Left lobe of liver (tissue), 2 donors: ENCODE measurements around the gene NEDD4L. TPM values are rescaled to one million over a fixed set of nuclear protein-coding genes. Genes with fewer than 3 reads are reported as not detected.
A peak's percentile ranks its signal among the peaks of the same experiment; 100 is the strongest.
"Not testable (repeated sequence)": the region's sequence is repeated elsewhere in the genome, so short reads cannot be mapped to it uniquely, and the experiment has no call there.

Source experiments
- ATAC-seq: fragments of 200-7000 bp; cut with Tn5 transposase; one replicate; pipeline ENCODE4 v1.9.1; 2020; ENCODE audit warnings: mild to moderate bottlenecking, moderate library complexity
- DNase-seq: peaks from one replicate; pipeline ENCODE4 v3.0.0-alpha.2; 2020; ENCODE audit warnings: low spot score
- total RNA-seq: library from RNA; stranded (reverse); gene quantifications from one replicate; pipeline ENCODE4 v1.2.1, GENCODE V29; 2021
- donor health status: DM: no; HTN: no; CAD: no; lungs with moderate emphysema.
- donor health status: DM: no; HTN: yes; CAD: no.

NEDD4L gene
- total RNA-seq, 1 donor from 2014 or later = 22.3 TPM

DNA sequence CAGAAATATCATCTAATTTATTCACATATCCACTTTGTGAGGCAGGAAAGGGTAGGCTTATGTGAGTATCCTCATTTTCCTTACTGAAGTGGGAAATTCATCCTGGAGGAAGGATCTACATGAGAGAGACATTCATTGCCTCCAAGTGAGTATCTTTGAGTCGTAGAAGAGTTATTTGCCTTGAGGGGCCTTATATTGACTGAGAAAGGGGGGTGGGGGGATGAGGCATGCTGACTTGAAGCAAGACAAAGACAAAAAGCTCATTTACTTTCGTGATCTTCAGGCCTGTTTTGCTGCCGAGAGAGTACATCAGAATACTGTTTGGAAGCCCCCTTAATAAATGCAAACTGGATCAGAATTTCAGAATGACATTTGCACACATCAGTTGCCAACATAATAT lies 17.6 kb upstream of the NEDD4L start:
- DNase-seq (no peak), ATAC-seq (no peak)

DNA sequence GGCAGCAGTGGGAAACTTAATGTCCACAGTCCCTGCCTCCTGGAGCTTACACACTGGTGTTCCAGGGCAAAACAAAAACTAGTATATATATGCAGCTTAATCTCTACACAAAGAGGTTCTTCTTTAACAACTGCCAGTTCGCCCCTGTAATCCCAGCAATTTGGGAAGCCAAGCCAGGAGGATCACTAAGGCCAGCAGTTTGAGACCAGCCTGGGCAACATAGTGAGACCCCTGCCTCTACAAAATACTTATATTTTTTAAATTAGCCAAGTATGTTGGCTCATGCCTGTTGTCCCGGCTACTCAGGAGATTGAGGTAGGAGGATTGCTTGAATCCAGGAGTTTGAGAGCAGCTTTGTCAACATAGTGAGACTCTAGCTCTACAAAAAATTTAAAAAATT lies 17.2 kb upstream of the NEDD4L start:
- DNase-seq (no peak), ATAC-seq (no peak)

DNA sequence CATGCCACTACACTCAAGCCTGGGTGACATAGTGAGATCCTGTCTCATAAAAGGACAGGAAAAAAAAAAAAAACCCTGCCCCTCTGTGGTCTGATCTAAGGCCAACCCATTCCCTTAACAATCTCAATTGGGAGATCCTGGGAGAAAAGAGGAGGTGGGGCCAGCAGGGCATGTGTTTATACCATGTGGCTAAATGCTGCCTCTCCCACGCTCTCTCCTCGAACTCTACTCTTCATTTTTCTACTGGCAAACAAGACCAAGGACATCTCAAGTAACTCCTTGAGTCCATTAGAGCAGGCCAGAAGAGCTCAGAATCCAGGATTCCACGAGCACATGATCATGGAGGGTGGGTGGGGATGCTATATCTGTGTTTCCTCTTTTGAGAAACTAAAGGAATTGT lies 16.7 kb upstream of the NEDD4L start:
- DNase-seq (no peak), ATAC-seq (no peak)

DNA sequence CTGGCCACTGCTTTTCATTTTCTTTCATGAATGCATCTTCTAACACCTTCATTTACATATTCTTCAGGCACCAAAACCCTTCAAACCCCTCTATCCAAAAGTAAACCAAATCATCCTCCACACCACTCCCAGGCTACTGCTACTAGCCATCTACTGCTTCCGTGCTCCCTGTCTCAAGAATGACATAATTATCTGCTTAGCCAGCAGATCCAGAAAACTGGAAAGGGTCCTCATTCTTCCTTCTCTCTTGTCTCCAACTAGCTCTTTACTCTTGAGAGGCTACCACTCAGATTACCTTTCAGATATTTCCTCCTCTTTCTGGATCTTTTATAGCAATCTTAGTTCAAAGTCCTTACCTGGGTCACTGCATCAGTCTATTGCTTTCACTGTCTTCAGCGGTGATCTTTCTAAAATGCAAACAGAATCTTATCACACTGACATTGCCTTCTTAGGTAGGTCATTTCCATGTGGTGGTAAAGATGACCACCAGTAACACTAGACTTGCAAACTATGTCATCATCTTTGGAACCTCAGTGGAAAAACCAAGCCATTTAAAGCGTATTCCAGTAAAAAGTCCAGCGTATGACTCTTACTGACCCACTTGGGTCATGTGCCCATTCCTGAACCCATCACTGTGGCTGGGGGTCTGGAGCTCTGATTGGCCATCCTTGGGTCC lies 15.8 kb upstream of the NEDD4L start:
- ATAC-seq = no peak
- DNase-seq = no peak

DNA sequence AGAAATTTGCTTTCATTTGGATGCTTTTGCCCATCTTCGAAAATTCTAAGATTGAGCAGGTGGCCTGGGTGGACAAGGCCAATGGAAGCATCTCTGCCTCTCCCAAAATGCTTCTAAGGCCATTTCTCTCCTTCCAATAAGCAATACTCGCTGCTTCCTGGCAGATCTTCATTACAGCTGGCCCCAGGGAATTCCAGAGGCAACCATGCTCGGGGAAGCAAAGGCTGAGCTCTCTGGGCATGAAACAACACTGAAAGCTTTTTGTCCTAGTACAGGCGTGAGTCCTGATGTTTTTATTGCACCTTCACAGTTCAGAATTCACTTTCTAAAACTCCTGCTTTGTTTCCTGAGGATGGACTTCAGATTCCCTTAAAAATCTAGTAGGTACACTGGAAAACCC lies 11.8 kb upstream of the NEDD4L start:
- DNase-seq = no peak
- ATAC-seq = no peak

DNA sequence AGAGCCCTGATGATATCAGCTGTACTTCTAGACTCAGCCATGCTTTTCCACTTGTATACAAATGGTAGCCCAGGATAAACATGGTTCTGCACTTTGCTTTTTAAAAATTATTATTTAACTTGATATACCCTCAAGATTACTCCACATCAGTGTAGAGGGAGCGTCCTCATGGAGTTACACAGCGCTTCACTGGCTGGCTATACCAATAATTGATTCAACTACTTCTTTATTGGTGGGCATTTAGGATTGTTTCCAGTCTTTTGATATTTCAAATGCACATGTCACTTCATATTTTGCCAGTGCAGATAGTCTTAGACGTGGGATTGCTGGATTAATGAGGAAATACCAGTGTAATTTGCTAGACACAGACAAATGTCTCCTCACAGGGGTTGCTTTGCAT lies 10.8 kb upstream of the NEDD4L start:
- ATAC-seq (no peak), DNase-seq (no peak)

DNA sequence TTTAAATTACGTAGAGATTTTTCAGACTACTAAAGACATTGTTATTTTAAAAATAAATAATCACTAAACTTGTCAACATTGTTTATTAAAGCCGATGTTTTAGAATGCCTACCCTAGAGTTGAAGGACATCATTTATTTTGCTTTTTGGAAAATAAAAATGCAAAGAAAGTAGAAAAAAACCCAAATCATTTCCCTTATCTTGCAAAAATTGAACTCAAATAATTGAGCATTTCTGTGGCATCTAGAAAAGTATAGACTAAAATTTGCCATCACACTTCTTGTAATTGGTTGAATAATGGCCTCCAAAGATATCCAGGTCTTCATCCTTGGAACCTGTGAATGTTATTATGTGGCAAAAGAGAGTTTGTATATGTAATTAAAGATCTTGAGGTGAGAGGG lies 9.7 kb upstream of the NEDD4L start:
- no peak for DNase-seq
- ATAC-seq = no peak

DNA sequence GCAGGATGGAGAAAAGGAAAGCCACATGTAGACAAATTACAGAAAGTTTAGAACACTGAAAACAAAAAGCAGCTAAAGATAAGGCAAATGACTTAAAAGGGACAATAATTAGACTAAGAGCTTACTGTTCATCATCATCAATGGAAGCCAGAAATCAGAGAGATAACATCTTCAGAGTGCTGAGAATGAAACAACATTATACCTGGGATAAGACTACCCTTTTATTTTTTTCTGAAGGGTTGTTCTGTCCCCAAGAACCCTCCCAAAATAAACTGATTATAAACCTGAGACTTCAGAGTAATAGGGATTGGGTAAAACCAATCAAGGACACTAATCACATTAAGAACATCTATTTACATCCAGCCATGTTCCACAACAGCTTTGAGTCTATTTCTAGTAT lies 6.9 kb upstream of the NEDD4L start:
- ATAC-seq = no peak
- DNase-seq = no peak

DNA sequence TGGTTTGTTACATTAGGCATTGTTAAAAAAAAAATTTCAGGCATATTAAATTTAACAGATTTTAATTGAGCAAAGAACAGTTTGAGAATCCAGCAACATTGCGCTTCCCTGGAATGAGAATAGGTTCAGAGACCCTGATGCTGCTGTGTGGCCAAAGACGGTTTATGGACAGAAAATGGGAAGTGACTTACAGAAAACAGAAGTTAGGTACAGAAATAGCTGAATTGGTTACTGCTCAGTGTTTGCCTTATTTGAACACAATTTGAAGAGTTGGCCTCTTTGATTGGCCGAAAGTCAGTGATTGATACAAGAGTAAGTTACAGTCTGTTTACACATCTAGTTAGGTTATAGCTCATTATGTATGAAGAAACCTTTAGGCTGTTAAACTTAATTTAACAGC lies 6.0 kb upstream of the NEDD4L start:
- DNase-seq (no peak), ATAC-seq (no peak)

DNA sequence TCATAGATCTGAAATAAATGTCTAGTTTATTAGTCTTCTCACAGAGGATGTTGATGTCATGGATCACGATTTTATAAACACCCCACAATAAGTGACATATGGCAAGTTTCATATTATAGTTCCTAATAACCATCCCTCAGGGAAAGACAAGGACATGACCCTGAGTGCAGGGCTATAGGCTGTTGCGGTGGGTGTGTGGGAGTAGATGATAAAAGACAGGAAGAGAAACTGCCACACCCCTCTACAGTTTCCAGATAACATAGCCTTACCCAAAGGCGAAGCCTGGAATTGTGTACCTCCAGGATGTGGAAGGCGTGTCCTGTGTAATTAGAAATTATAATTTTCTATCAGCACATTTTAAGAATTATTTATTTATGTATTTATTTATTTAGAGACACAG lies 2.4 kb upstream of the NEDD4L start:
- DNase-seq (no peak), ATAC-seq (no peak)

DNA sequence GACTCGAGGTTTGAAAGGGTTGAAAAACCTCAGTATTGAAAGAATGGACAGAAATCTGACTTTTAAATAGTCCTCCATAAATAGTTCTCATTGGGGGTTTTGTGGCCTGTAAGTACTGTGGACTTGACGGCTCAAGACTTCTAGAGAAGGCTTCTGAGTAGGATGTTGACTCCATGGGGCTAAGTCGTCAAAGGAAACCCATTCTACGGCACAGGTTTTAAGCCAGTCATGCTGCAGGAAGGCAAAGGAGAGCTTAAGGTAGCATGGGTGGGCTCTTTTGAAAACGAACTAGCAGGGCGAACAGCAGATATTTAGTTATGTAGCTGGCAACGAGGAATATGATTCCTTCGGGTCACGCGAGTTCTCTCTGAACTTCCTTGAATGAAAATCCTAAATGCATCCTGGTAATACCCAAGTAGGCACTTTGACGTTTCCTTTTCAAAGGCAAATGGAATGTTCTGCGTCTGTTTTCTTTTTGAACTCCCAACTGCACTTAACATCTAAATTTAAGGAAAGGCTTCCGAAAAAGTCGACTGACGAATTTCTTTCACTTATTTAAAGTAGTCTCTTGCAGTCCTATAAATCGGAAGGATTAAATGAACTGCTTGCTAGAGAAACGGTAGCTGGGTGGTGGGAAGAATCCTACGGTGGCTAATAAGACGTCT lies 1.1 kb upstream of the NEDD4L start:
- ATAC-seq (no peak), DNase-seq (no peak)

DNA sequence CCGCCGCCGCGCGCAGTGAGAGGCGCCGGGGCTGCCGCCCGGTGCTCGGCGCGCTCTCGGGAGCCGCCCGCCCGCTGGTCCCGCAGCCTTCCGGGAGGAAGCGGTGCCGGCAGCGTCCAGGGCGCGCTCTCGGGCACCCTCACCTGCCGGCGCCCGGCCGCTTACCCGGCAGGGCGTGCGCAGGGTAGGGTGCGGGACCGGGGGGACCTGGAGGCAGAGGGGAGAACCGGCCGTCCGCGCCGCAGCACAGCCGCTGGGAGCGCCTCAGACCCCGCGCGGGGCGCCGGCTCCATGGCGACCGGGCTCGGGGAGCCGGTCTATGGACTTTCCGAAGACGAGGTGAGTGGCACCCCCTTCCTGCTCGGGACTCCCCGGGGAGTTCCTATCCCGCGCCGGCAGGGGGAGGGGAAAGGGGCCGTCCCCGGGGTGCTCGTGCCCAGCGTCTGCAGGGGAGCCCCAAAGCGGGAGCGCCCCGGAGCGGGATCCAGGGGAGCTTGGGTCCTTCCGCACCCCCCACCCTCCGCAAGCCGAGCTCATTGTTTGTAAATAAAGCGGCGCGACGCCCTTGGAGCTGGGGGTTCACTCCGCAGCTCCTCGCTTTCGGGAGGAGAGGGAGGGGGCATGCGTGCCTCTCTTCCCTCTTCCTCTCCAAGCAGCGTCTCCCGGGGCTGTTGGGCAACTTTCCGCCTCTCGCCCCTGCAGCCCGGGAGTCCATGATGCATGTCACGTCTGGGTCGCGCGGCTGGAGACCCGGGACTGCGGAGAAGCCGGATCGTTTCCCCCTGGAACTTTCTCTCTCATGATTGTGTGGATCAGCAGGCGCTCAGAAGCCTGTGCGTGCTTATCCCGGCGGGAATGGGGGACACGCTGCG lies 580 bp downstream of the NEDD4L start:
- ATAC-seq (peak; percentile 14), DNase-seq (peak; percentile 60)

DNA sequence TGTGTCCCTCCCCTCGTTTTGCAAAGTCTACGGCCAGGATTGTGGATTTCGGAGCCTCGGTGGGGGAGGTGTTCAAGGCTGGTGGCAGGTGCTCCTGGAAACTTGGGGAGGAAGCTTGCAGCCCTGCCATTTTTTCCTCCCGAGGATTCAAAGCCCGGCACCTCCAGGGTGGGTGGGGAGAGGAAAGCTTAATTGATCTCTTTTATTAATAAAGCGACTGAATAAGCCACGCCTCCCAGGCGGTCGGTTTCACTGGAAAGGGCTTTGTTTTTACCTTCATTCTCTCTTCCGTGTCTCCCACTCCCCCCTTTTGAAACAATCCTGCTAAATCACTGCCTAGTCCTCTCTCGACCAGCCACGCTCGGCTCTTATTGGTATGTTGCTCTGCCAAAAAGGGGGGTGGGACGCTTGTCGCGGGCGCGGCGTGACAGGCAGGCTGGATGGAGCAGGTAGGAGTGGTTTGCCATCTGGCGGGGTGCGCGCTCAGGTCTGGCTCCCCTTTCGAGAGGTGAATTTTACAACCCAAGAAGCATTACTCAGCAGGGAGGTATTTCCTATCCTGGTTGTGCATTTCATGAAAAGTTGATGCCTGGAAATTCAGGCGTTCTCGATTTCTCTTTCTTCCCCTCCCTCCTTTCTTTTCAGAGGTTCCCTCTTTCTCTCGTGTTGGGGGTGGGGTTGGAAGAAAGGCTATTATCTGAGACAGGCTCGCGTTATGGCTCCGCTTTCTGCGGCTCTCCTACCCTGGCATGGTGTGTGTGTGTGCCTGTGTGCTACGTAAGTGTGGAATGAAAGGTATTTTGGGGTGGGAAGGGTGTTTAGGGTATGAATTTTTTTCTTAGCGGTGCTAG lies 1.4 kb downstream of the NEDD4L start:
- ATAC-seq (peak; percentile 24), DNase-seq (peak; percentile 71)

DNA sequence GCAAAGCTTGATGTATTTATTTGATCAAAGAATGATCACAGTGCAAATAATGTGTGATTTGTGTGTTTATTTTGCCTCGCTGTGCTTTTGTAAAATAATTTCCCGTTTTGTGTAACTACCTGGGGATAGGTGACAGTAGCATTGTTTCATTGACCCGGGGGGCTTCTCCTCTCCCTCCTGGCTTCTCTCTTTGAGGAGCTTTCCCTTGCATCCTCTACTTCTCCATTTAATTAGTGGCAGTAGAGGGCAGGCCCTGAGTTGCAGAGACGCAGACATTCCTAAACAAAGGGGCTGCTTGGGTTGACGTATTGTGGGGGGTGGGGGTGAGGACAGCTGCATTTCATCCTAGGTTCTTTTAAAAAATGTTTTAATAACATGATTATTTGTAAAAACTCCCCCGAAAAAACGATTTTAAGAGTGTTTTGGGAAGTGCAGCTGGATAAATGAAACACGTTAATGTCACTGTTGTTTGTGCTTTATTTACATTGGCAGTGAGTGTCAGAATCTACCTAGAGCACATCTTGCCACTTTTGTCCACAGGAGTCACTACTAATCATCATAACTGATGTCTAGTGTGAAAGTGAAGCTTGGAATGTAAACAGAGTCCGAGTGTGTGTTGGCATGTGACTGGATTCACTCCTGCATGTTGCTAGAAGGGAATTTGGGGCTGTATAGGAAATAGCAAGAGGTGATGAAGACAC lies 2.2 kb downstream of the NEDD4L start:
- ATAC-seq (no peak), DNase-seq (no peak)

DNA sequence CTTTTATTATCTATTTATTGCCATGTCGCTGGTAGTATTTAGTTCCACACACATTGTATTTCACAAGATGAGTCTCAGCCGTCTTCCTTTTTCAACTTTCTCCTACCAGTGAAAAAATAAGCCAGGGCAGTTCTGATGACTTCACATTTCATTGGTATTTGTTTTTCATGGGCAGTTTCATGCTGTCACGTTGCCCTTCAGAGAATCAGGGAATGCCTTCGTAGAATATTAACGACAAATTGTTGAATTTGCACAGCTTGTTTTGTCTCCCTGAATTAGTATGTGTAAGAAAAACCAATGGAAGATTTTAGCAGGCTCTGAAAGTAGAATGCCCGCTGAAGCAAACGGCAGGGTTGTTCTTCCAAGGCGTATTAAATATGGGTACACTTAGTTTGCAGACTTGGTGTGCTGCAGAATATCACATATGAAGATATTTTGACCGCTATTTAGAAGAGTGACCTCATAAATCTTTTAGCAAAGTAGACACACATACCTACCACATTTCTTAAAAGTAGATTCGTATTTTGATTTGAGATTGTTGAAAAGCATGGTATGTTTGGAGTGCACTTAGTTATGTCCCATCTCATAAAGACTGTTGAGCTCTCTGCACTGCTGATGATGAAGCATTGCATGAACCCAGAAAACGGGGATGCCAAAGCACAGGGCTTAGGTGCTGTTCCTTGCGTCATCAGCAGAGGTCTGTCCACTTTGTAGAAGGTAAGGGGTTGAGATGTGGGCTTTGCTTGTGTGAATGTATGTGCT lies 2.9 kb downstream of the NEDD4L start:
- no peak for DNase-seq
- ATAC-seq = no peak

DNA sequence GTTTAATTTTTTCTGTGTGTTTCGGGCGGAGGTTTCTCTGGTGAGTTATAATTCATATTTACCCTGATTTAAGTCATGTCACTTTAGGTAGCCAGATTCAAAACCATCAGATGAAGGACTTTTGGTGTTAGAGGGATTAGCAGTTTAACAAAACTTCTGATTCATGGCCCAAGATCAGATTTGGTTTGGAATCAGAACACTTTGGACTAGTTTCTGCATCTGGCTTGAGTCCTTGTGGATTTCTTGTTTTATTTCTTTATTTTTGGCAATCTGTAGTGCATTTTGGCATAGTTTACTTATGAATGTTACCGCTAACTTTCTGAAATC lies 3.5 kb downstream of the NEDD4L start:
- DNase-seq (no peak), ATAC-seq (no peak)

DNA sequence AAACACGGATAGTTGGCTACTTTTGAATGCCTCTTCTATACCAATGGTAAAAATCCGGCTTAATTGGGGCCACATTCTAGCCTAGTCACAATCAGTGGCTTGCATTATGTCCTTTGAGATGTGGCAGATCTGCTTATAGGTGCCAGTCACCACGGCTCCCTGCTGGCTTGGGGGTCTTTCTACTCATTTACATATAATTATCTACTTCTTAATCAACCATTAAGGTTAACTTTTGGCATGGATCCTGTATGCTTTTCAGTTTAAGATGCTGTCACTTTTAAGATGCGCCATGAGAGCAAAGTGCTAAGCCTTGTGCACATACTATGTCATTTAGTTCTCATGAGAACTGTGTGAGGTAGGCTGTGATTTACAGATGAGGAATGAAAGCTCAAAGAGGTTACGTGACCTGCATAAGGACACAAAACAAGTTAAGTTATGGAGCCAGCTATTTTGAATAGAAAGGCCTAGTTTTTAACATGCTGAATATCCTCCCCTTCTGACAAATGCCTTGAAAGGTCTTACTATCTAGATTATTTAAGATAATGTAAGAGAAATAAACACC lies 4.1 kb downstream of the NEDD4L start:
- no peak for ATAC-seq
- DNase-seq = no peak

DNA sequence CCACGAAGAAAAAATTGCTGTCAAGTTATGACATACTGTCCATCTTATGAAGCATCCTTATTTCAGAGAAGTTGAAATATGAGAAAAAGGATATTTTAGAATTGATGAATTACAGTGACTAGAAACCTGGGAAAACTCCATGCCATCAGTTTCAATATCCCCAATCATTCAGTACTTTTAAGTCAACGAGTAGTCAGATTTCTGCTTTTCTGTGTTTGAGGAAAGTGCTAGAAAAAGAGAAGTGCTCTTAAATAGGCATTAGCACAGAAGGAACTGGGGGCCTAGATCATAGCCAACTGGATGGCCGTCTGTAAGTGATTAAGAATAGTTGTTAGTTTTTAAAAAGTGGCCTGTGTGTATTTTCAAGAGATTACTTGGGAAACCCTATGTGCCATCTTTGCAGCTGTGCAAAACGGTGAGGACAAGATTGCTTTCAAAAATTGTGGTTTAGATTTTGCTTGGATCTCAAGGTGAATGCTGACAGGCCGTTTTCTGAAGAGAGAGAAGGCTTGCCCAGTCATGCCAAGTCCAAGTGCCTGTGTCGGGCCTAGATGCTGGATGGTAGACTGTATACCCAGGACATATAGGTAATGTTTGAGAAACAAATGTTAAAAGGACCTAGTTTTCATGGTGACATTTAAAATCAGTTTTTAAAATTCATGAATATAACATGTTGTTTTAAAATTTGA lies 5.1 kb downstream of the NEDD4L start:
- DNase-seq = no peak
- no peak for ATAC-seq

DNA sequence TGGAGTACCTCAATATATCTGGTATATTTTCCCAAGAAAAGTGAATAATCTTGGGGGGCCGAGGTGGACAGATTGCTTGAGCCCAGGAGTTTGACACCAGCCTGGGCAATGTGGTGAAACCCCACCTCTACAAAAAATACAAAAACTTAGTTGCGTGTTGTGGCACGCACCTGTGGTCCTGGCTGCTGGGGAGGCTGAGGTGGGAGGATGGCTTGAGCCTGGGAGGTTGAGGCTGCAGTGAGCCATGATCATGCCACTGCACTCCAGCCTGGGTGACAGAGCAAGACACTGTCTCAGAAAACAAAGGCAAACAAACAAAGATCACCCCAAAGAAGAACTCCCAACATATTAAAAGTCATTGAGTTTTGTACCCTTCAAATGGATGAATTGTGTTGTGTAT lies 6.9 kb downstream of the NEDD4L start:
- not testable (repeated sequence) for ATAC-seq

More for the DNA sequence above, 6.9 kb downstream of the NEDD4L start:
- not testable (repeated sequence) for DNase-seq
